B cell (primary cell): ENCODE results near the gene FUBP3. TPM values are rescaled to one million over a fixed set of nuclear protein-coding genes. Genes with fewer than 3 reads are reported as not detected.

Experiments
- ATAC-seq: fragments of 200-7000 bp; cut with Tn5 transposase; one replicate; pipeline ENCODE4 v1.10.0; 2021; ENCODE audit warnings: low read depth, mild to moderate bottlenecking, moderate number of reproducible peaks, moderate library complexity
- CTCF ChIA-PET: fragments of 350-600 bp; sonication (Branson Sonifier 250); formaldehyde crosslinking; loops from one replicate; lab custom pipeline; 2021; ENCODE audit warnings: antibody characterized with exemption, inconsistent platforms; lab: Charles Lee
- POLR2A ChIA-PET: fragments of 350-600 bp; sonication (Branson Sonifier 250); formaldehyde crosslinking; loops from one replicate; lab custom pipeline; 2021; ENCODE audit warnings: antibody characterized with exemption; lab: Charles Lee
- DNase-seq: peaks from one replicate; pipeline ENCODE4 v3.0.0; 2013
- H2AFZ ChIP-seq: 2 replicates; pipeline ENCODE4 v1.6.1; 2012; ENCODE audit warnings: mild to moderate bottlenecking, low read depth, low read length; ENCODE audit not compliant: insufficient read depth, poor library complexity, severe bottlenecking
- H3K27ac ChIP-seq, 2 donors: 1 replicate in 1 of 2; 2 replicates in 1 of 2; pipeline ENCODE4 v1.5.1; 2012 to 2013; ENCODE audit warnings: low read length in 2 of 2, mild to moderate bottlenecking in 2 of 2, moderate library complexity in 1 of 2
- H3K27me3 ChIP-seq, 4 experiments: fragments of 200-600 bp in 1 of 4; sonication (generic) in 1 of 4; replicated peaks in 1 of 4; 1 replicate in 2 of 4; 2 replicates in 2 of 4; pipeline versions ENCODE4 v1.6.1 to v1.7.0; 2013 to 2016; ENCODE audit warnings: low read length in 3 of 4, mild to moderate bottlenecking in 2 of 4, mixed read lengths in 1 of 4, moderate library complexity in 1 of 4; ENCODE audit not compliant: insufficient read depth in 4 of 4, control insufficient read depth in 3 of 4; ENCODE audit errors: control extremely low read depth in 1 of 4
- H3K36me3 ChIP-seq, 2 experiments: replicated peaks in 1 of 2; 1 replicate in 1 of 2; 2 replicates in 1 of 2; pipeline versions ENCODE4 v1.6.1 to v1.7.1; 2013; ENCODE audit warnings: low read length in 1 of 2; ENCODE audit not compliant: insufficient read depth in 2 of 2, control insufficient read depth in 1 of 2; ENCODE audit errors: control extremely low read depth in 1 of 2, extremely low read depth in 1 of 2
- H3K4me1 ChIP-seq, 2 donors: fragments of 200-600 bp in 1 of 2; sonication (generic) in 1 of 2; 1 replicate in 1 of 2; 2 replicates in 1 of 2; pipeline versions ENCODE4 v1.5.1 to v1.6.1; 2013 to 2017; ENCODE audit warnings: low read length in 2 of 2; ENCODE audit not compliant: control insufficient read depth in 2 of 2, insufficient read depth in 2 of 2
- H3K4me2 ChIP-seq: replicated peaks from 2 replicates; pipeline ENCODE3; 2012; ENCODE audit warnings: mild to moderate bottlenecking, low read depth, low read length; ENCODE audit not compliant: poor library complexity, severe bottlenecking
- H3K4me3 ChIP-seq, 5 experiments: fragments of 200-600 bp in 1 of 5; sonication (generic) in 1 of 5; 1 replicate in 3 of 5; 2 replicates in 2 of 5; pipeline versions ENCODE4 v1.5.1 to v1.7.0; 2011 to 2016; ENCODE audit warnings: low read length in 4 of 5, mild to moderate bottlenecking in 4 of 5, low read depth in 2 of 5, control low read depth in 1 of 5, moderate library complexity in 1 of 5; ENCODE audit not compliant: insufficient read depth in 1 of 5; ENCODE audit errors: control extremely low read depth in 1 of 5, extremely low read depth in 1 of 5
- H3K79me2 ChIP-seq: fragments of 200-600 bp; sonication (generic); one replicate; pipeline ENCODE4 v1.6.0; 2016; ENCODE audit warnings: low read length; ENCODE audit not compliant: control insufficient read depth, insufficient read depth
- H3K9ac ChIP-seq: fragments of 200-600 bp; sonication (generic); 2 replicates; pipeline ENCODE4 v1.6.1; 2017; ENCODE audit warnings: mild to moderate bottlenecking, low read length, moderate library complexity
- H3K9me3 ChIP-seq, 3 donors: one replicate each; pipeline versions ENCODE4 v1.6.1 to v1.7.1; 2013; ENCODE audit warnings: low read length in 2 of 3; ENCODE audit not compliant: control insufficient read depth in 2 of 3, insufficient read depth in 1 of 3; ENCODE audit errors: control extremely low read depth in 1 of 3
- H4K20me1 ChIP-seq: 2 replicates; pipeline ENCODE4 v1.6.0; 2012; ENCODE audit warnings: mild to moderate bottlenecking, low read length; ENCODE audit not compliant: insufficient read depth, control insufficient read depth, poor library complexity, severe bottlenecking
- H3K27ac Mint-ChIP-seq: one replicate; pipeline ENCODE4 v1.8.0; 2021; ENCODE audit warnings: mixed read lengths
- H3K27me3 Mint-ChIP-seq: one replicate; pipeline ENCODE4 v1.8.0; 2021; ENCODE audit warnings: mixed read lengths
- H3K4me1 Mint-ChIP-seq: one replicate; pipeline ENCODE4 v1.8.0; 2021; ENCODE audit warnings: mixed read lengths
- H3K4me3 Mint-ChIP-seq: one replicate; pipeline ENCODE4 v1.8.0; 2021; ENCODE audit warnings: mixed read lengths
- H3K9me3 Mint-ChIP-seq: one replicate; pipeline ENCODE4 v1.8.0; 2022; ENCODE audit warnings: mixed read lengths; ENCODE audit not compliant: insufficient read depth
- EZH2 ChIP-seq: IDR thresholded peaks from 2 replicates; pipeline ENCODE4 v1.6.1; 2012; ENCODE audit warnings: borderline replicate concordance, low read depth, mild to moderate bottlenecking, moderate library complexity, low read length; ENCODE audit not compliant: insufficient read depth, poor library complexity, severe bottlenecking
- WGBS: methylation state at CpG from one replicate; pipeline ENCODE4 v1.1.5; 2013; ENCODE audit warnings: missing lambda C conversion rate; ENCODE audit not compliant: insufficient coverage; 5-methylcytosine and 5-hydroxymethylcytosine counted together
- intact Hi-C: fragments of 100-400 bp; cut with micrococcal nuclease; formaldehyde crosslinking; loops from one replicate; pipeline ENCODE4 v1.10.0; 2022
- polyA plus RNA-seq: library from polyadenylated mRNA; depleted of rRNA; stranded (reverse); fragments of >200 nt; gene quantifications from 2 replicates; pipeline ENCODE4 v1.2.3, GENCODE V29; 2012
- total RNA-seq, 2 donors: library from RNA; stranded (reverse); fragments of 120-200 nt in 1 of 2; gene quantifications; 1 replicate in 1 of 2; 2 replicates in 1 of 2; pipeline versions ENCODE4 v1.2.3 to v1.2.4, GENCODE V29; 2013 to 2022
- TF ChIP-seq, protein P1 (sequence below): fragments of 200-600 bp; IDR thresholded peaks from one replicate; pipeline ENCODE4 v1.8.0; 2022; ENCODE audit warnings: antibody characterized with exemption, mild to moderate bottlenecking

The FUBP3 gene
- total and polyA plus RNA-seq, 2 donors (not counting 1 experiment from before 2014, with no cell fraction given): 45.7 to 79.4 TPM

DNA sequence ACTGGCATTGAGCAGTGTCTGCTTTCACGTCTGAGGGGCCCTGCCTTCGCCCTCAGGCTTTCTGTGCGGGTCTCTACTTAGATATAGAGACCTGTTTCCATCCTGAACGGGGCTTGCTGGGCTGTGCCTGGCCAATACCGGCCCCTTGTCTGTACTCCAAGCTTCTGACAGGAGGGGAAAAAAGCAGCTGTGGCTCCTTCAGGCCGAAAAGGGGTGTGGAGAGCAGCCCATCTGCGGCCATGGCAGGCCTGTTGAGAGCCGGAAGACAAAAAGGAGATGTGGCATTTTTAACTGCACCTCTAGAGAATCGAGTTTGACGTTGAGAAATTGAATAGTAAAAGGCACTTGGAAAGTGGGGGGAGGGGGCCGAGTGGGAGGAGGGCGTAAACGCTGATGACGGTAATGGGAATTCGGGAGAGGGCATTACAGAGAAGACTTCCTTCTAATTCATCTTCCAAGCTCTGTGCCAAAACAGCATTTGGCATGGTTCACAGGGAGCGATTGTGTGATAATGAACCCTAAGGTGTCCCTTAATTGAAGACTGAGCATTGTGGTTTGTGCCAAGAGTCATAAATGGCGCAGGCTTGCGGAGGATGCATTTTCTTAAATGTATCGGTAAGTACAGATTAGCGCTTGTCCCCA lies 59.9 kb downstream of the FUBP3 start:
- no peak for DNase-seq
- Histone ChIP-seq H3K79me2 (no peaks in the 10 kb centered on the region), H3K27ac (no peak overlapping the region), H3K9ac (no peak overlapping the region), H3K4me3 (no peak overlapping the region), H3K27me3 (no peaks in the 10 kb centered on the region), H2AFZ (no peak overlapping the region), H3K4me1 (no peaks in the 10 kb centered on the region), H3K36me3 (peaks cover 0 to 19% of the 10 kb centered on the region in 2 experiments), H3K4me2 (no peak overlapping the region), H4K20me1 (no peaks in the 10 kb centered on the region), H3K9me3 (peaks cover 0 to 4% (median 0%) of the 10 kb centered on the region in 3 donors)
- no peaks in the 10 kb centered on the region for H3K27me3 Mint-ChIP-seq
- H3K4me3 Mint-ChIP-seq: no peak overlapping the region
- H3K4me1 Mint-ChIP-seq: no peaks in the 10 kb centered on the region
- H3K9me3 Mint-ChIP-seq: no peaks in the 10 kb centered on the region
- intact Hi-C loops: no loop called here
- POLR2A ChIA-PET: no interaction called here
- TF ChIP-seq, protein P1, sequence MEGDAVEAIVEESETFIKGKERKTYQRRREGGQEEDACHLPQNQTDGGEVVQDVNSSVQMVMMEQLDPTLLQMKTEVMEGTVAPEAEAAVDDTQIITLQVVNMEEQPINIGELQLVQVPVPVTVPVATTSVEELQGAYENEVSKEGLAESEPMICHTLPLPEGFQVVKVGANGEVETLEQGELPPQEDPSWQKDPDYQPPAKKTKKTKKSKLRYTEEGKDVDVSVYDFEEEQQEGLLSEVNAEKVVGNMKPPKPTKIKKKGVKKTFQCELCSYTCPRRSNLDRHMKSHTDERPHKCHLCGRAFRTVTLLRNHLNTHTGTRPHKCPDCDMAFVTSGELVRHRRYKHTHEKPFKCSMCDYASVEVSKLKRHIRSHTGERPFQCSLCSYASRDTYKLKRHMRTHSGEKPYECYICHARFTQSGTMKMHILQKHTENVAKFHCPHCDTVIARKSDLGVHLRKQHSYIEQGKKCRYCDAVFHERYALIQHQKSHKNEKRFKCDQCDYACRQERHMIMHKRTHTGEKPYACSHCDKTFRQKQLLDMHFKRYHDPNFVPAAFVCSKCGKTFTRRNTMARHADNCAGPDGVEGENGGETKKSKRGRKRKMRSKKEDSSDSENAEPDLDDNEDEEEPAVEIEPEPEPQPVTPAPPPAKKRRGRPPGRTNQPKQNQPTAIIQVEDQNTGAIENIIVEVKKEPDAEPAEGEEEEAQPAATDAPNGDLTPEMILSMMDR: no peak
- CTCF ChIA-PET: no interaction called here
- WGBS: 93% methylated on average over 11 of the region's 20 CpGs
- no peak overlapping the region for H3K27ac Mint-ChIP-seq
- ATAC-seq: no peak

DNA sequence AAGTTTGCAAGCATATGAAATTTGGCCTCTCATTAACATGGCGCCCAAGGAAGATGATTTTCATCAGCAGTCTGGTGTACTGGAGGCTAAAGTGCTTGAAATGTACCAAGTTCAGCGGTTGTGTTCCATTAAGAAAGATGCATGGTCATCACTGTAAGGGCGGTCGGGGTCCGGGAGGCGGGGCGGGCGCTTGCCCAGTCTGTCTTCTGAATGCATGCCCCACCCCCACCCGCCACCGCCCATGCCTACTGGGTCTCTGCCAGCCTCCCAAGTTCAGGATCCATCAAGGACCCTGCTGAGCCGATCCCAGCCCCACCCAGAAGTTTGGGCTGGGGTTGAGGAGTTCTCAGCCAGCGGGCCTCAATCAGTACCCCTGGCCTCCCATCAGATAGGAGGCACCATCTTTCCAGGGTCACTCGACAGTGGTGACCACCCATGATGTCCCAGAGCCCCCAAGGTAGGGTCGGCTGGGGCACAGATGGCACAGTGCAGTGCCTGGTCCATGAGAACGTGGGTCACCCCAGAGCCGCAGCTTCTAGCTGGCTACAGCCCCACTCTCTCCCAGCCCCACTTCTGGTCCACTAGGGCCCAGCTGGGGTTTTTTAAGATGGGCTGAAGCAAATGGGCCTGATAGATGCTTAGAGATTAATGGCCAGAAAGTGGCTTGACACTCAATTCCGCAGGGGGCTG lies 60.6 kb downstream of the FUBP3 start:
- Histone ChIP-seq H3K27me3 (no peaks in the 10 kb centered on the region), H2AFZ (no peak overlapping the region), H3K4me3 (no peak overlapping the region), H3K9ac (no peak overlapping the region), H3K79me2 (no peaks in the 10 kb centered on the region), H3K9me3 (peaks cover 0 to 4% (median 0%) of the 10 kb centered on the region in 3 donors), H3K4me2 (no peak overlapping the region), H3K36me3 (peaks cover 0 to 13% of the 10 kb centered on the region in 2 experiments), H4K20me1 (no peaks in the 10 kb centered on the region), H3K4me1 (no peaks in the 10 kb centered on the region), H3K27ac (no peak overlapping the region)
- Mint-ChIP-seq H3K4me1 (no peaks in the 10 kb centered on the region), H3K9me3 (no peaks in the 10 kb centered on the region), H3K4me3 (no peak overlapping the region), H3K27ac (no peak overlapping the region), H3K27me3 (no peaks in the 10 kb centered on the region)
- WGBS: 98% methylated on average over 14 of the region's 17 CpGs
- ChIA-PET POLR2A (no interaction called here), CTCF (no interaction called here)
- TF ChIP-seq, protein P1: no peak
- TF ChIP-seq EZH2: no peak
- DNase-seq: no peak
- intact Hi-C loops: no loop called here
- no peak for ATAC-seq
